Measurements from ENCODE around the gene GADD45GIP1. TPM values are rescaled to one million over a fixed set of nuclear protein-coding genes. Genes with fewer than 3 reads are reported as not detected.

GADD45GIP1 gene
- total RNA-seq, 3 donors from 2014 or later = 10.0 to 16.4 (median 14.1) TPM

- ATAC-seq (peak; percentile 96), DNase-seq (peak; percentile 99)
- intact Hi-C loops (cut with DNase I, micrococcal nuclease) = loop anchor here in 1 of 2 donors (10.0 kb wide), 1 partner anchor 61 kb away; the partner anchor contains the start of genes DNASE2 and KLF1
- TF ChIP-seq CTCF (IDR thresholded peaks at IDR 0.05) = no peak
- peaks cover 8% of the 10 kb centered on the region for H3K36me3 ChIP-seq (ENCODE audit: low read depth)
- peaks cover 20% of the 10 kb centered on the region for H3K4me1 ChIP-seq (ENCODE audit: low read depth)
- no peaks in the 10 kb centered on the region for H3K9me3 ChIP-seq
- H3K4me3 ChIP-seq = peak within 1 kb of the TSS; percentile 80
Measured at GRCh38 chr19:12945479-12946091, 11.4 kb downstream of the GADD45GIP1 start, which contains the start of gene RAD23A. RAD23A (plus strand) TSS chr19:12945862; CDS start chr19:12945949, 87 bp downstream.

- ATAC-seq (no peak), DNase-seq (no peak)
- TF ChIP-seq CTCF (IDR thresholded peaks at IDR 0.05) = no peak
- Histone ChIP-seq H3K9me3 (no peaks in the 10 kb centered on the region), H3K4me3 (no peak overlapping the region), H3K36me3 (ENCODE audit: low read depth) (peaks cover 8% of the 10 kb centered on the region), H3K4me1 (ENCODE audit: low read depth) (peaks cover 33% of the 10 kb centered on the region)
- intact Hi-C loops (cut with DNase I, micrococcal nuclease) = loop anchor here in 1 of 2 donors (10.0 kb wide), 1 partner anchor 59 kb away; the partner anchor contains the start of genes DNASE2 and KLF1
Measured at GRCh38 chr19:12944104-12944674, 12.8 kb downstream of the GADD45GIP1 start.

DNA sequence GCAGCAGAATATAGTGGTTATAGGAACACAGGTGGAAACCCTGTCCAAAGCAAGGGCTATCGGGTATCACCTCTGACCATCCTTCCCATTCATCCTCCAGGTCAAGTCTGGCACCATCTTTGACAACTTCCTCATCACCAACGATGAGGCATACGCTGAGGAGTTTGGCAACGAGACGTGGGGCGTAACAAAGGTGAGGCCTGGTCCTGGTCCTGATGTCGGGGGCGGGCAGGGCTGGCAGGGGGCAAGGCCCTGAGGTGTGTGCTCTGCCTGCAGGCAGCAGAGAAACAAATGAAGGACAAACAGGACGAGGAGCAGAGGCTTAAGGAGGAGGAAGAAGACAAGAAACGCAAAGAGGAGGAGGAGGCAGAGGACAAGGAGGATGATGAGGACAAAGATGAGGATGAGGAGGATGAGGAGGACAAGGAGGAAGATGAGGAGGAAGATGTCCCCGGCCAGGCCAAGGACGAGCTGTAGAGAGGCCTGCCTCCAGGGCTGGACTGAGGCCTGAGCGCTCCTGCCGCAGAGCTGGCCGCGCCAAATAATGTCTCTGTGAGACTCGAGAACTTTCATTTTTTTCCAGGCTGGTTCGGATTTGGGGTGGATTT, 13.5 kb downstream of the GADD45GIP1 start:
- no peak for TF ChIP-seq CTCF (IDR thresholded peaks at IDR 0.05)
- DNase-seq (no peak), ATAC-seq (no peak)
- Histone ChIP-seq H3K9me3 (no peaks in the 10 kb centered on the region), H3K4me1 (ENCODE audit: low read depth) (peaks cover 33% of the 10 kb centered on the region), H3K4me3 (no peak overlapping the region), H3K36me3 (ENCODE audit: low read depth) (peaks cover 4% of the 10 kb centered on the region)
- intact Hi-C loops (cut with DNase I, micrococcal nuclease) = loop anchor here in 1 of 2 donors (10.0 kb wide), 1 partner anchor 59 kb away; the partner anchor contains the start of genes DNASE2 and KLF1

DNA sequence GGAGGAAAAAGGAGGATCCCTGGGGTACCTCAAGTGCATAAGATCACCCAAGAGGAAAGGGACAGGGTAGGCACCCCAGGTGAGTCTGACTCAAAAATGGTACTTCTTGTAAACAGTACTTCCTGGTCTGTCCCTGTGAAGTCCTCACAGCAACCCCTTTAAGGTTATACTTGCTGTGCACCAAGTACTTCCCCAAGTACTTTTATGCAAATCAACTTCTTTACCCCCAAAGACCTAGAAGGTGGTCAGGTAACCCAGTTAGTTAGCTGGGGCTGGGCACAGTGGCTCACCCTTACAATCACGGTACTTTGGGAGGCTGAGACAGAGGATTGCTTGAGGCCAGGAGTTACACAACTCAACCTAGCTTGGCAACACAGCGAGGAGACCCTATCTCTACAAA, 16.1 kb downstream of the GADD45GIP1 start:
- Histone ChIP-seq H3K4me1 (ENCODE audit: low read depth) (peaks cover 25% of the 10 kb centered on the region), H3K36me3 (ENCODE audit: low read depth) (no peaks in the 10 kb centered on the region)
- TF ChIP-seq CTCF (IDR thresholded peaks at IDR 0.05) = no peak

DNA sequence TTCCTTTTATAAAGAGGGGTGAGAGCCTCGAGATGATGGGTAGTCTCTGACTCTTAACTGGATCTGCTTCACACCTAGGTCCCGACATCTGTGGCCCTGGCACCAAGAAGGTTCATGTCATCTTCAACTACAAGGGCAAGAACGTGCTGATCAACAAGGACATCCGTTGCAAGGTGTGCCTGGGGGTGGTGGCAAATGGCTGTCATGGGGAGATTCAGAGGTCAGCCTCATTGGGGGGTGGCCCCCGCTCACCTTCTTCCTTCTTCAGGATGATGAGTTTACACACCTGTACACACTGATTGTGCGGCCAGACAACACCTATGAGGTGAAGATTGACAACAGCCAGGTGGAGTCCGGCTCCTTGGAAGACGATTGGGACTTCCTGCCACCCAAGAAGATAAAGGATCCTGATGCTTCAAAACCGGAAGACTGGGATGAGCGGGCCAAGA, 17.0 kb downstream of the GADD45GIP1 start:
- H3K4me1 ChIP-seq (ENCODE audit: low read depth) = peaks cover 25% of the 10 kb centered on the region
- ATAC-seq = no peak
- no peak overlapping the region for H3K4me3 ChIP-seq
- H3K36me3 ChIP-seq (ENCODE audit: low read depth) = no peaks in the 10 kb centered on the region
- no peak for DNase-seq
- intact Hi-C loops (cut with DNase I, micrococcal nuclease) = loop anchor here in 1 of 2 donors (10.0 kb wide), 1 partner anchor 55 kb away; the partner anchor contains the start of genes DNASE2 and KLF1
- H3K9me3 ChIP-seq = no peaks in the 10 kb centered on the region
- TF ChIP-seq CTCF (IDR thresholded peaks at IDR 0.05) = no peak

More for the DNA sequence above, 16.1 kb downstream of the GADD45GIP1 start:
- H3K9me3 ChIP-seq = no peaks in the 10 kb centered on the region
- ATAC-seq (no peak), DNase-seq (no peak)
- no peak overlapping the region for H3K4me3 ChIP-seq
- intact Hi-C loops (cut with DNase I, micrococcal nuclease) = loop anchor here in 1 of 2 donors (10.0 kb wide), 1 partner anchor 56 kb away; the partner anchor contains the start of genes DNASE2 and KLF1

Data from mucosa of descending colon (tissue), 3 donors.